GM21423 (cell line): Measurements from ENCODE around the gene SLAMF1.
"Not testable (repeated sequence)": the region's sequence is repeated elsewhere in the genome, so short reads cannot be mapped to it uniquely, and the experiment has no call there.

Source experiments
- ATAC-seq: cut with Tn5 transposase; IDR thresholded peaks from one replicate; pipeline ENCODE4 v1.9.1; 2021; ENCODE audit warnings: mild to moderate bottlenecking, moderate library complexity; ENCODE audit not compliant: unreplicated experiment

SLAMF1 gene

DNA sequence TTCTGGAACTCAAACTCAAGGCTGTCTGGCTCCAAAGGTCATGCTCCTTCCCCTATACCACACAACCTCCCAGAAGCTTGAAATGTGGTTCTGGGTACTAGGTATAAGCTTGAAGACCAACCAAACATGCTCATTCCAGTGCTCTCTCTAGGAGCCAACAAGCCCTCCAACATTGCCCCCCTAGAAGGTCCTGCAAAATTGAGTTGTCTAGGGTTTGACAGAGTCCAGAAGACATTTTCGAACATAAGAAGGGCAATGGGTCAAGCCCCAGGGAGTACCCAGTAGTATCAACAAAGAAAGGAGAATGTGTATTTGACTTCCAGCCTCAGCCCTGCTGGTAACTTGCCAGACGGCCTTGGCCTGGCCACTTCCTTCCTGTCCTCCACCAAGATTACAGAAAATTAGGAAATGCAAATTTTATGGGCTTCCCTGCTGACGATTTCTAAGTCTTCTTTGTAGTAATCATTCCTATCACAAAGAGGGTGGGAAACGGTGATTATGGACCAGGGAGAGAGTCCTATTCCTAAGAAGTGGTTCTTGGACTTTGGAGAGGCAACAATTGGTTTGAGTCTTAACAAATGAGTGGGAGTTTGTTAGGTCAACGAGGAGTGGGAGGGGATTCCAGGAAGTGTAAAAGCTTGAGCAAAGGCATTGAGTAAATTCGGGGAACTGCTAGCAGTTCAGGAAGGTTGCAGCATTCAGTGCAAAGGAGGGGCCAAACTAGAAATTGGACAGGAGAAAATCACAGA is 18.7 kb upstream of the SLAMF1 start:
- ATAC-seq, result no peak

DNA sequence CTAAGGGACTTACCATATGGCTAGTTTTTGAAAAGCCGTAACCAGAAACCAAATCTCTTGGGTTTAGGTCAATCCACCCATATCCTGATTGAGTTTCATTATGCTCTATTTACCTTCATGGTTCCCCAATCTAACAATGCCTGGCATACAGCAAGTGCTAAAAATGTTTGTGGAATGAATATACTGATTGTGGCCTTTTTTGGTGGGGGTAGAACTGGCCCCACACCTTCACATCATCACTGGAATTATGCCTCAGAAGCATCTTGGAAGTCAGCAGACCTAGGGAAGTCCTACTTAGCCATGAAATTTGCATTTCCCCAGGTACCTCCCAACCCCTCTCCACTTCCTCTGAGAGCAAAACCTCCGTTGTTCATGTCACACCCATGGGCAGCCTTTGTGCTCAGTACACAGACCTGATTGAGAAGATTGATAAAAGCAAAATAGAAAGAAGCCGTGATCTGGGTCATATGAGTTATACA is 17.8 kb upstream of the SLAMF1 start:
- ATAC-seq, result peak; percentile 79

- no peak for ATAC-seq
These were observed 16.1 kb upstream of the SLAMF1 start for GRCh38 chr1:160662910-160663309.

DNA sequence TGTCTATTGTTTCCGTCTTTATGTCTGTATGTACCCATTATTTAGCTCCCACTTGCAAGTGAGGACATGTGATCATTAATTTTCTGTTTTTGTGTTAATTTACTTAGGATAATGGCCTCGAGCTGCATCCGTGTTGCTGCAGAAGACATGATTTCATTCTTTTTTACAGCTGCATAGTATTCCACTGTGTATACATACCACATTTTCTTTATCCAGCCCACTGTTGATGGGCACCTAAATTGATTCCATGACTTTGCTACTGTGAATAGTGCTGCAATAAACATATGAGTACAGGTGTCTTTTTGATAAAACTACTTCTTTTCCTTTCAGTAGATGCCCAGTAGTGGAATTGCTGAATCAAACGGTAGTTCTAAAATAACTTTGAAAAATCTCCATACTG is 12.7 kb upstream of the SLAMF1 start:
- ATAC-seq, result no peak

DNA sequence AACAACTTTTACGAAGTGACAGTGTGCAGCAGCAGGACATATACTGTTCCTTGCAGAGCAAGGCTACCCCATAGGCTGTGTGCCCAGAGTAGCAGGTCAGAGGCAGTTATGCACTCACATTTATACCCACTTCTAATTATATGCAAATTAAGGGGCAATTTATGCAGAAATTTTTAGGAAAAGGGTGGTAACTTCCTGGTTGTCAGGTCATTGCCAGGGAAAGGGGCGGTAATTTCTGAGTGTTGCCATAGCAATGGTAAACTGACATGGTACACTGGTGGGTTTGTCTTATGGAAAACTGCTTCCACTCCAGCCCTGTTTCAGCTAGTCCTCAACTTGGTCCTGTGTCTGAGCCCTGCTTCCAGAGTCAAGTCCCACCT is 12.0 kb upstream of the SLAMF1 start:
- ATAC-seq, result no peak

DNA sequence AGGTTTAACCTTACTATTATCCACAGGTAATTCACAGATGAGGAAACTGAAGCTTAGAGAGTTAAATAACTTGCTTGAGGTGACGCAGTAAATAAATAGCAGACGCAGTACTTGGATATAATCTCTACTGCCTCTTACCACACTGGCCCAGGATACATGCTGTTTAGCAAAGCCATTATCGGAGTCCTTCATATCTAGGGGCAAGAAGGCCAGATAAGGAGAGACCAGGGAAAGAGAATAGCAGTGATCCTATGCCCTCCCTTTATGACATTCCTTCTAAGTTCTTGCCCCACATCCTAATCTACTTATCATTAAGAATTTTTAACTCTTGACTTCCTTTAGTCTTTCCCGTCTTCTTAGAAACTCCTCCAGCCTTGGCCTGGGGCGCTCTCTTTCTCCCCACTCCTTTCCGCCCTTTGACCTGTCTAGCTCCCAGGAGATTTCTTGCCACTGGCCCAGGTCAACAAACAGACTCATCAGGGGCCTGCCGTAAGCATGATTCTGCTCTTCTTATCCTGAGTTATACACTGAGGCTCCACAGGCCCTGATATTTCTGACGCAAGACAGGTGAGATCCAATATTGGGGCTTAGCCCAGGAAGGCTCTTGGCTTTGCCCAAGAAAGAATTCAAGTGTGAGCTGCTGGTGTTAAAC is 11.4 kb upstream of the SLAMF1 start:
- no peak for ATAC-seq

DNA sequence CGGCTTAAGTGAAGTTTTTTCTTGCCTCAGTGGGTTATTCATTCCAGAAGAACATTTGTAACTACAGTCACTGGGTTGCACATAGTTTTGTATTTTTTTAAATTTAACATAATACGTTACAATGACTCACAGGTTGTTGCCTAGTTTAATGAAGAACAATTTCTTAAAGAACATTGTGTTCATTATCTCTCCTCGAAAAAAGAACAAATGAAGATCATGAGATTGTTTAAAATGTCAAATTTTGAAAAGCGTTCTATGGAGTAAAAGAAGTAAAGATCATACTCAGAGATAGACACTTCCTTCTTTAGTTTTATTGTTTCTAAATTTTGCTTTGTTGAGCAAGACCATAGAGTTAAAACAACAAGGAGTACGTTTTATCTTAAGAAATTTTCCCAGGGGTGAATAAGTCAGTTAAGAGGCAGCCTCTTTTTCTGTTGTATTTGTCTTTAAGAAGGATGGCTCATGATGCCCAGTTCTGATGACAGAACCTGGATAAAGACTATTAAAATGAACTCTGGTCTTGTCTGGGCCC is 10.5 kb upstream of the SLAMF1 start:
- no peak for ATAC-seq

GRCh38 chr1:160656737-160657136 is 9.9 kb upstream of the SLAMF1 start:
- ATAC-seq, result no peak

- no peak for ATAC-seq
These were observed 6.8 kb upstream of the SLAMF1 start for GRCh38 chr1:160653620-160654016.

DNA sequence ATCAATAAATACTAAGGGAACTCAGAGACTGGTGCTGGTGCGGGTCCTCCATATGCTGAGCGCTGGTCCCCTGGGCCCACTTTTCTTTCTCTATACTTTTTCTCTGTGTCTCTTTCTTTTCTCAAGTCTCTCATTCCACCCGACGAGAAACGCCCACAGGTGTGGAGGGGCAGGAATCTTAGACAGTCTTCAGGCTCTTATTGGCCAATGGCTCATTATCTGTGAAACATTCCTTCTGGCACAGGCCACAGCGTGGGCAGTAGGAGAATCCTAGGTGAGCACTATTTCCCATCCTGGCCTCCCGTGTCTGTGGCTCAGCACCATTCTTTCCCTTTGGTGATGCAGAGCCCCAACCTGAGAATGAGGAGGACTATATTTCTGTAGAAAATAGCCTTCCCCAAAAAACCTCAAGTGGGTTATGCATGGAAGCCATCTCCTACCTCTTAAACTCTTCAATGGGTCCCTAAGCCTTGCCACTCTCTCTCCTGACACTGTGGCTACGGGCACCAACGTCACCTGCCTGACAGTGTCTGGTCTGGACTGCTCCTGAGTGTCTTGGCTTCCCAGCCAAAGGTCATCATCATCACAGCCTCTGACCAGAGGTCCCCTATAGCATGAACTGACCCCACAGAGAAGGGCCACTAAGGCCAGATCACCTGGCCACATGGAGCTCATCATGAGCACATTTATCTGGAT is 6.2 kb upstream of the SLAMF1 start:
- ATAC-seq, result no peak

DNA sequence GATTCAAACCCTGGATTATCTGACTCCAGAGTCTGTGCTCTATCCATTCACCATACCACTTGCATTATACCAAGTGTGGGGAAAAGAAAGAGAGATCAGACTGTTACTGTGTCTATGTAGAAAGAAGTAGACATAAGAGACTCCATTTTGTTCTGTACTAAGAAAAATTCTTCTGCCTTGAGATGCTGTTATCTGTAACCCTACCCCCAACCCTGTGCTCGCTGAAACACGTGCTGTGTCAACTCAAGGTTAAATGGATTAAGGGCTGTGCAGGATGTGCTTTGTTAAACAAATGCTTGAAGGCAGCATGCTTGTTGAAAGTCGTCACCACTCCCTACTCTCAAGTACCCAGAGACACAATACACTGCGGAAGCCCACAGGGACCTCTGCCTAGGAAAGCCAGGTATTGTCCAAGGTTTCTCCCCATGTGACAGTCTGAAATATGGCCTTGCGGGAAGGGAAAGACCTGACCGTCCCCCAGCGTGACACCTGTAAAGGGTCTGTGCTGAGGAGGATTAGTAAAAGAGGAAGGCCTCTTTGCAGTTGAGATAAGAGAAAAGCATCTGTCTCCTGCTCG is 5.3 kb upstream of the SLAMF1 start:
- ATAC-seq, result not testable (repeated sequence)

DNA sequence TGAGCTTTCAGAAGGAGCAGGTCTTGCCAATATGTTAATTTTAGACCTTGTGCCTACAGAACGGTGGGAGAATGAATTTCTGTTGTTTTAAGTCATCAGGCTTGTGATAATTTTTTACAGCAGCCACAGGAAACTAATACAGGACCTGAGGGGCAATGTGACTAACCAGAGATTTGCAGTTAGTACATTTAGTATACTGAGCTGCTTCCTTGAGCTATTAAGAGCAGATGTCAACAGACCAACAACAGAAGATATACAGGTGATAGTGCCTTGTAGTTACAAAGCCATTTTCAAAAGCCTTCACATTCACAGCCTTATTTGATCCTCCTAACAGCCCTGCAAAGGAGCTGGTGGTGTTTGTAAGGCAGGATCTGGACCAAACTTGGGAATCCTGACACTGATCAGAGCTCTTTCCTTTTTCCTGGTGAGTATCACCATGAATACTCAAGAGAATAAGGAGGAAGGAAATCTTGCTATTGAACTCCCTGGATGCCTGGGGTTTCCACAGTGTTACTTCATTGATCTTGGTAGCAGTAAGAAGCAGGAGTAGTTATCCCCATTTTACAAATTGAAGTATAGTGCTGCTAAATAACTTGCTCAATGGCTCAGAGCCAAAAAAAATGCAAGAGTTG is 4.7 kb upstream of the SLAMF1 start:
- ATAC-seq, result no peak

GRCh38 chr1:160647329-160647720 is 481 bp upstream of the SLAMF1 start:
- ATAC-seq, result peak; percentile 10

- no peak for ATAC-seq
These were observed 664 bp downstream of the SLAMF1 start for GRCh38 chr1:160646180-160646579.

- no peak for ATAC-seq
These were observed 1.3 kb downstream of the SLAMF1 start for GRCh38 chr1:160645386-160646130.

- ATAC-seq, result no peak
These were observed 2.4 kb downstream of the SLAMF1 start for GRCh38 chr1:160644399-160644798.

GRCh38 chr1:160643138-160643537 is 3.7 kb downstream of the SLAMF1 start:
- ATAC-seq, result no peak

- ATAC-seq, result no peak
These were observed 4.6 kb downstream of the SLAMF1 start for GRCh38 chr1:160642281-160642644.

DNA sequence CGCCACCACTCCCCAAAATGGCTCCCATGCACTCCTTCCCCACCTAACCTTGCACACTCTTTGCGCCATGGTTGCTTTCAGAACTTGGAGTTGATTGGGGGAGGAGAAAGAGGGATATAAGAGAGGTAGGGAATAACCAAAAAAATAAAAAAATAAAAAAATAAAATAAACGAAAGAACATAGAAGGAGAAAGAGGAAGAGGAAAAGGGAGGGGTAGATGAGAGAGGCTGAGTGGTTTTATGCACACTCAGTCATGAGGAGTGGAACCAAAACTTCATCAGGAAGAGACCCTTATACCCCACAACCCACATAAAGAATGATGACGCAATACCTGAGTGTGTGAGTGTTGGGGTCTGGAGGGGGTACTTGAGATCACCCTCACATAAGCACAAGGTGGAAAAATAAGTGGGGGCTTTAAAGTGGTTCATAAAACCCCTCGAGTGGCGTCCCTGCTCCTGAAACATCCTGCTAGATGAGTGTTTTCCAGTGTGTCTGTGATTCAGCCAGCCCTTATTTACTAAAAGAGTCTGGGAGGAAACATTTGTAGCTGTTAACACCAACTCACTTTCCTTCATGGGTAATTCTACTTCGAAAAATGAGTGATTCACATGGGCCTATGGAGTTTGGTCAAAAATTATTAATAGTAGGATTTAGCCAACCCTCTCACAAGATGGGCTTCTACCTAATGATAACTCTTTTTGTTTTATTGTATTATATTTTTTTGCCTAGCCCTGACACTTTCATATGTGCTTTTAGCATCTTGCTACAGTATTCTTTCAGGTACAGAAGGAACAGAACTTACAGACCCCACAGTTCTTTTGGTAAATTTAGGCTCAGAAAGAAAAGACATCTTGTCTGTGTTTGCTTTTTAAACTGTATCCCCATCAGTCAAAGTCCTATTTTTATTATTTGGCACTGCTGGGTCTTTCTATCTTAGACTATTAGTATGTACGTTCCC is 5.2 kb downstream of the SLAMF1 start:
- ATAC-seq, result no peak
